ENCODE data around the gene BPTF. TPM values are rescaled to one million over a fixed set of nuclear protein-coding genes. Genes with fewer than 3 reads are reported as not detected.

Gene BPTF
- total and polyA plus RNA-seq, 2 of the 8 experiments (the other 6 are each of a cell fraction or from before 2014, with no cell fraction given) = 107 to 228 TPM

DNA sequence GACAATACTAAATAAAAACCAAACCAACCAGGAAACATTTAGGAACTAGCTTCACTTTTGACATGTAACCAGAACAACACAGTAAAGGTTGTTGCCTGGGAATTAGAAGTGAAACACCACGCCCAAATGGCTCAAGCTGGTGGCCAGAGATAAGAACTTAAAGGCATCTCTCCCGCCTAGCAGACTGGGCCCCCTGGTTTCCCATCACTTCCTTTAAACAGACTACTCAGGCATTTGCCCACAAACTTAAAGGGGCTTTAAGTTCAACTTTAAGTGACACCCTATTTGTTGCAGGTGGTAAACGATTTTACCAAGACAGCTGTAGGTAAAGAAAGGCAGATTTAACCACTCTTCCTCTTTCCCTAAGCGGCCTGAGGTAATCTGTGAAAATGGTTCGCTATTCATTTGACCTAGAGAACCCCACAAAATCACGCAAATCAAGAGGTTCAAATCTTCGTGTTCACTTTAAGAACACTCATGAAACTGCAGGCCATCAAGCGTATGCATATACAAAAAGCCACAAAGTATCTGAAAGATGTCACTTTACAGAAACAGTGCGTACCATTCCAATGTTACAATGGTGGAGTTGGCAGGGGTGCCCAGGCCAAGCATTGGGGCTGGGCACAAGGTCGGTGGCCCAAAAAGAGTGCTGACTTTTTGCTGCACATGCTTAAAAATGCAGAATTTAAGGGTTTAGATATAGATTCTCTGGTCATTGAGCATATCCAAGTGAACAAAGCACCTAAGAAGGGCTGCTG, 40.8 kb upstream of the BPTF start (continued):
- TF ChIP-seq, protein P1, sequence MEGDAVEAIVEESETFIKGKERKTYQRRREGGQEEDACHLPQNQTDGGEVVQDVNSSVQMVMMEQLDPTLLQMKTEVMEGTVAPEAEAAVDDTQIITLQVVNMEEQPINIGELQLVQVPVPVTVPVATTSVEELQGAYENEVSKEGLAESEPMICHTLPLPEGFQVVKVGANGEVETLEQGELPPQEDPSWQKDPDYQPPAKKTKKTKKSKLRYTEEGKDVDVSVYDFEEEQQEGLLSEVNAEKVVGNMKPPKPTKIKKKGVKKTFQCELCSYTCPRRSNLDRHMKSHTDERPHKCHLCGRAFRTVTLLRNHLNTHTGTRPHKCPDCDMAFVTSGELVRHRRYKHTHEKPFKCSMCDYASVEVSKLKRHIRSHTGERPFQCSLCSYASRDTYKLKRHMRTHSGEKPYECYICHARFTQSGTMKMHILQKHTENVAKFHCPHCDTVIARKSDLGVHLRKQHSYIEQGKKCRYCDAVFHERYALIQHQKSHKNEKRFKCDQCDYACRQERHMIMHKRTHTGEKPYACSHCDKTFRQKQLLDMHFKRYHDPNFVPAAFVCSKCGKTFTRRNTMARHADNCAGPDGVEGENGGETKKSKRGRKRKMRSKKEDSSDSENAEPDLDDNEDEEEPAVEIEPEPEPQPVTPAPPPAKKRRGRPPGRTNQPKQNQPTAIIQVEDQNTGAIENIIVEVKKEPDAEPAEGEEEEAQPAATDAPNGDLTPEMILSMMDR (IDR thresholded peaks at IDR 0.05; ENCODE audit: control extremely low read depth in 1 of 3, insufficient read depth in 1 of 3, low read depth in 1 of 3, low read length in 3 of 3) = no peak
- no peak for TF ChIP-seq KDM1A (IDR thresholded peaks at IDR 0.05; ENCODE audit: borderline replicate concordance, low read length)
- no peak for TF ChIP-seq YY1 (IDR thresholded peaks at IDR 0.05; ENCODE audit: low read depth, low read length)
- TF ChIP-seq RNF2 (IDR thresholded peaks at IDR 0.05; ENCODE audit: borderline replicate concordance, low read depth, low read length, missing control alignments, poor library complexity, severe bottlenecking) = no peak
